DND-41 (cell line): ENCODE measurements around the gene SLC9A4.
"Not testable (repeated sequence)": the region's sequence is repeated elsewhere in the genome, so short reads cannot be mapped to it uniquely, and the experiment has no call there.

Experiments
- EZH2 ChIP-seq: IDR thresholded peaks from 3 replicates; pipeline ENCODE4 v1.6.1; 2012; ENCODE audit warnings: borderline replicate concordance, low read depth, mild to moderate bottlenecking, moderate library complexity, low read length, inconsistent platforms; ENCODE audit not compliant: severe bottlenecking
- TF ChIP-seq, protein P1 (sequence below): IDR thresholded peaks from 2 replicates; pipeline ENCODE4 v1.5.1; 2012; ENCODE audit warnings: borderline replicate concordance, low read length, moderate library complexity, mild to moderate bottlenecking; ENCODE audit not compliant: poor library complexity, severe bottlenecking; ENCODE audit errors: extremely low read depth

DNA sequence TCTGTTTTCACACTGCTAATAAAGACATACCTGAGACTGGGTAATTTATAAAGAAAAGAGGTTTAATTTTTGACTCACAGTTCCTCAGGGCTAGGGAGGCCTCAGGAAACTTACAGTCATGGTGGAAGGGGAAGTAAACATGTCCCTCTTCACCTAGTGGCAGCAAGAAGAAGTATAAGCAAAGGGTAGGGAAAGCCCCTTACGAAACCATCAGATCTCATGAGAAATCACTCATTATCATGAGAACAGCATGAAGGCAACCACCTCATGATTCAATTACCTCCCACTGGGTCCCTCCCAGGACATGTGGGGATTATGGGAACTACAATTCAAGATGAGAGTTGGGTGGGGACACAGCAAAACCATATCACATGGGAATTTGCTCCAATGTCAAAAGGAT is 89.5 kb downstream of the SLC9A4 start:
- TF ChIP-seq, protein P1, sequence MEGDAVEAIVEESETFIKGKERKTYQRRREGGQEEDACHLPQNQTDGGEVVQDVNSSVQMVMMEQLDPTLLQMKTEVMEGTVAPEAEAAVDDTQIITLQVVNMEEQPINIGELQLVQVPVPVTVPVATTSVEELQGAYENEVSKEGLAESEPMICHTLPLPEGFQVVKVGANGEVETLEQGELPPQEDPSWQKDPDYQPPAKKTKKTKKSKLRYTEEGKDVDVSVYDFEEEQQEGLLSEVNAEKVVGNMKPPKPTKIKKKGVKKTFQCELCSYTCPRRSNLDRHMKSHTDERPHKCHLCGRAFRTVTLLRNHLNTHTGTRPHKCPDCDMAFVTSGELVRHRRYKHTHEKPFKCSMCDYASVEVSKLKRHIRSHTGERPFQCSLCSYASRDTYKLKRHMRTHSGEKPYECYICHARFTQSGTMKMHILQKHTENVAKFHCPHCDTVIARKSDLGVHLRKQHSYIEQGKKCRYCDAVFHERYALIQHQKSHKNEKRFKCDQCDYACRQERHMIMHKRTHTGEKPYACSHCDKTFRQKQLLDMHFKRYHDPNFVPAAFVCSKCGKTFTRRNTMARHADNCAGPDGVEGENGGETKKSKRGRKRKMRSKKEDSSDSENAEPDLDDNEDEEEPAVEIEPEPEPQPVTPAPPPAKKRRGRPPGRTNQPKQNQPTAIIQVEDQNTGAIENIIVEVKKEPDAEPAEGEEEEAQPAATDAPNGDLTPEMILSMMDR = not testable (repeated sequence)
- TF ChIP-seq EZH2 = not testable (repeated sequence)
